ENCODE measurements around the gene FHAD1.
A peak's percentile ranks its signal among the peaks of the same experiment; 100 is the strongest.
"Not testable (repeated sequence)": the region's sequence is repeated elsewhere in the genome, so short reads cannot be mapped to it uniquely, and the experiment has no call there.

FHAD1 gene

DNA sequence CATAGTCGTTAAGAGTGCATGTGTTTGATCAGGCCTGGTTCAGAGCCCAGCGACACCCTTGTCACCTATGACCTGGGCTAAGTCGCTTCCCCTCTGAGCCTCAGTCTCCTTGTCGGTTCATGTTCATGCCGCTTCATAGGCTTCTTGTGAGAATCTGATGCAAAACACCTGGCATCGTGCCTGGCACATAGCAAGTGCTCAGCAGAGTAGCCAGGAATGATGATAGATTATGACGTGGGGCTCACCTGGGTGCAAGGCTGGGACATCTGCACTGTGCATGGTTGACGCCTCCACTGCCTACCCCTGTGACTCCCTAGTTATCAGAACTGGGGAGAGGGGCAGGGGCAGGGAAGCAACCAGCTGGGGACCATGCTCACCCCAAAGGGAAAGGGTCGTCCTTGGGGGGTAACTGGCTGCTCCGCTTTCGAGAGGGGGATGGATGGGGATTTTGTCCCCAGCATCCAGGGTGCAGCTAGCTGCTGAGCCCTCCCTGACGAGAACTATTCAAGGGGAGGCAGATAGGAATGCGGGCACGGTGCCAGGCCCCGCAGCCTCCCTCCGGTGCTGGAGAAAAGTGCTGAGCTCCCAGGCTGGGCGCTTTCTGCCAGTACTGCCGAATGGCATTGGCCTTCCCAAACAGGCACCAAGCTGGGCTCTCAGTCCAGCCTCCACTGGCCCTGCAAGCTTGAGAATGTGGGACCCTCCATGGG, 171.9 kb downstream of the FHAD1 start:
- Histone ChIP-seq H3K9ac (ENCODE audit: low read depth, low read length) (no peak overlapping the region), H3K36me3 (ENCODE audit: insufficient read depth, low read length) (peaks cover 13% of the 10 kb centered on the region), H3K4me3 (ENCODE audit: low read length) (no peak overlapping the region), H3K27me3 (ENCODE audit: control insufficient read depth, insufficient read depth, low read length) (no peaks in the 10 kb centered on the region), H3K4me1 (ENCODE audit: control insufficient read depth, insufficient read depth, low read length) (peaks cover 35% of the 10 kb centered on the region), H3K4me2 (ENCODE audit: low read length) (no peak overlapping the region), H3K9me3 (replicated peaks; ENCODE audit: low read length) (no peaks in the 10 kb centered on the region)

DNA sequence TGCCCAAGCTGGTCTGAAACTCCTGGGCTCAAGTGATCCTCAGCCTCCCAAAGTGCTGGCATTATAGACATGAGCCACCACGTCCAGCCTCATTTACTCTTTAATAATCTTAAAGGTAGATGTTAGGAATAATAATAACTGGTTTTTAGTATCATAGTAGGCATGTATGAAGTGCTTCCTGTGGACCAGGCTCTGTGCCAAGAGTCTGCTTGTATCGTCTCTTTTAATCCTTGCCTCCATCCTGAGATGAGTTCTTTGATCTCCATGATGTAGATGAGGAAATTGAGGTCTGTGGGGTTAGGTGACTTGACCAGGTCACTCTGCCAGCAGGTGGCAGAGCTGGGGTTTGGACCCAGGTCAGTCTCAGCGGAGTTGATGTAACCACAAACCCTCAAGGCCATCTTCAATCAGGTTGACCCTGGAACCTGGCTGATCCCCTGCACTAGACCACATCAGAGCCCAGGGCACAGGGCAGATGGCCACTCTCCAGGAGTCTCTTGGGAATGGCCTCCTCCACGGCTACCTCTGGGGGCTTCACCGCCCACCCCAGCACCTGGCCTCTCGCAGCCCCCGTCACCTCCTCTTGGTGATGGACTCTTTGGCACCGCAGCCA, 173.9 kb downstream of the FHAD1 start:
- no peak overlapping the region for H3K4me3 ChIP-seq (ENCODE audit: low read length)
- no peak overlapping the region for H3K9ac ChIP-seq (ENCODE audit: low read depth, low read length)

DNA sequence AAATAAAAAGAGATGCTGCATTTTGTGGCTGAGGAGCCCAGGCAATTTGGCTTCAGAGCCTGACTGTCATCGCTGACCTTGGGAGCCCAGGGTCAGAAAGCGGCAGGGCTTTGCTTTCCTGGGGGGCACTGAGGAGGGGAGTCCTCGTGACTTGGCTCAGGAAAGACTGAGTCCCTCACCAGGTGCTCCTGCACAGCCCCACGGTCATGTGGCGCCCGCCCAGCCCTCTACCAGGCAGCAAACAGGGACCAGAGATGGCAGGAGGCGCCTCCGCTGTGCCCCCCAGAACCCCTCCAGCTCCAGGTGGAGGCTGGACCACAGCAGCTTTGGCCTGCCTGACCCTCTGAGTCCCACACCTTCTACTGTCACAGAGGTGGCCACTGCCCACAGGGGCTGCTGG, 175.8 kb downstream of the FHAD1 start:
- no peaks in the 10 kb centered on the region for H3K9me3 ChIP-seq (replicated peaks; ENCODE audit: low read length)
- no peak overlapping the region for H3K4me3 ChIP-seq (ENCODE audit: low read length)
- H3K27me3 ChIP-seq (ENCODE audit: control insufficient read depth, insufficient read depth, low read length), result no peaks in the 10 kb centered on the region
- H3K9ac ChIP-seq (ENCODE audit: low read depth, low read length), result no peak overlapping the region
- peaks cover 17% of the 10 kb centered on the region for H3K36me3 ChIP-seq (ENCODE audit: insufficient read depth, low read length)
- H3K4me2 ChIP-seq (ENCODE audit: low read length), result no peak overlapping the region
- H3K4me1 ChIP-seq (ENCODE audit: control insufficient read depth, insufficient read depth, low read length), result peaks cover 35% of the 10 kb centered on the region

More for the DNA sequence above, 173.9 kb downstream of the FHAD1 start:
- H3K9me3 ChIP-seq (replicated peaks; ENCODE audit: low read length), result no peaks in the 10 kb centered on the region
- H3K4me2 ChIP-seq (ENCODE audit: low read length), result no peak overlapping the region
- H3K36me3 ChIP-seq (ENCODE audit: insufficient read depth, low read length), result peaks cover 12% of the 10 kb centered on the region
- no peaks in the 10 kb centered on the region for H3K27me3 ChIP-seq (ENCODE audit: control insufficient read depth, insufficient read depth, low read length)
- peaks cover 39% of the 10 kb centered on the region for H3K4me1 ChIP-seq (ENCODE audit: control insufficient read depth, insufficient read depth, low read length)

DNA sequence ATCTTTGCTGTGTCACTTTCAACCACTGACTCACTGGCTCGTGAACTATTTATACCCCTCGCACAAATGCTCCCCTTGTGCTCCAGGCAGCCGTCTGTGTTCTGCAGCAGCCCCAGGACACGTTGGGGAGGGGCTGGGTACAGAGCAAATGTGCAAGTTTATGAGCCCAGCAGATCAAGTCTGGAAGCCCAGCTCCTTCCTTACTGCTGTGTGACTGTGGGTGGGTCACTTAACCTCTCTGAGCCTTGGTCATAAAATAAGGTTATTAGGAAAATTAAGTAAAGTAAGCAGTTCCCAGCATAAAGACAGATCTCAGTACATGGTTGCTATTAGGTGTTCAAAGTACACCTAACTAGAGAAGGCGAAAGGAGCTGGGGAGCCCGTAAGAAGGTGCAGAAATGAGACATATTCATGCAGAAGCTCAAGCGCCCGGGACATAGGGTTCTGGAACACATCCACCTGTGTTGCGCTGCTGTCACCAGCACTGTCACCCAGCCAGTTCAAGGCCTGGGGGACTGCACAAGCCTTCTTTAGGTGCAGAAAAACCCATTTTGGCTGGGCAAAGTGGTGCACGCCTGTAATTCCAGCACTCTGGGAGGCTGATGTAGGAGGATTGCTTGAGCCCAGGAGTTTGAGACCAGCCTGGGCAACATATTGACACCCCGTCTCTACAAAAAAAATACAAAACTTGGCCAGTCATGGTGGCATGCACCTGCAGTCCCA, 176.5 kb downstream of the FHAD1 start:
- no peak overlapping the region for H3K4me3 ChIP-seq (ENCODE audit: low read length)
- H3K9ac ChIP-seq (ENCODE audit: low read depth, low read length), result no peak overlapping the region
- peaks cover 33% of the 10 kb centered on the region for H3K4me1 ChIP-seq (ENCODE audit: control insufficient read depth, insufficient read depth, low read length)
- H3K27me3 ChIP-seq (ENCODE audit: control insufficient read depth, insufficient read depth, low read length), result no peaks in the 10 kb centered on the region
- no peak overlapping the region for H3K4me2 ChIP-seq (ENCODE audit: low read length)
- no peaks in the 10 kb centered on the region for H3K9me3 ChIP-seq (replicated peaks; ENCODE audit: low read length)
- H3K36me3 ChIP-seq (ENCODE audit: insufficient read depth, low read length), result peaks cover 17% of the 10 kb centered on the region

DNA sequence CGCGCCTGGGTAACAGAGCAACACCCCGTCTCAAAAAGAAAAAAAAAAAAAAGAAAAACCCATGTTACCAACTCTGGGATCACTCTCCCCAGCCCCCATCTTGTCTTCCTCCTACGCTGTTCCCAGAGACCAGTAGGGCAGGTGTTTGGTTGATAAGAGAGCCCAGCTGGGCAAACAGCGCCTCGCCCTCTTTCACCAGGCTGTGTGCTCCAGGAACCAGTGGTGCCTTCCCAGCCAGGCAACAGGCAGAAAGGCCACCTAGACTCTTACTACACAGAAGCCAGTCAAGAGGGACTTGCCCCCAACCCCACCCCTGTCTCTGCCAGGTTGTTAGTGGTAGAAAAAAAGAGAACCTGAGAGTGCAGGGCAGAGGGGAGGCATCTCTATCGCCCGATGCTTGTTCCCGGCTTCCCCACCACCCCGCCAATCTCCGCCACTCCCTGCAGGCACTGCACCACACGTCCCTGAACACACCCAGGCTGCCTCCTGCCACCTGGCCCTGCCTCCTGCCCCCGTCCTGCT, 177.2 kb downstream of the FHAD1 start:
- no peaks in the 10 kb centered on the region for H3K9me3 ChIP-seq (replicated peaks; ENCODE audit: low read length)
- H3K4me3 ChIP-seq (ENCODE audit: low read length), result no peak overlapping the region
- H3K4me2 ChIP-seq (ENCODE audit: low read length), result no peak overlapping the region
- H3K36me3 ChIP-seq (ENCODE audit: insufficient read depth, low read length), result peaks cover 17% of the 10 kb centered on the region
- H3K4me1 ChIP-seq (ENCODE audit: control insufficient read depth, insufficient read depth, low read length), result peaks cover 26% of the 10 kb centered on the region
- no peaks in the 10 kb centered on the region for H3K27me3 ChIP-seq (ENCODE audit: control insufficient read depth, insufficient read depth, low read length)
- H3K9ac ChIP-seq (ENCODE audit: low read depth, low read length), result no peak overlapping the region

DNA sequence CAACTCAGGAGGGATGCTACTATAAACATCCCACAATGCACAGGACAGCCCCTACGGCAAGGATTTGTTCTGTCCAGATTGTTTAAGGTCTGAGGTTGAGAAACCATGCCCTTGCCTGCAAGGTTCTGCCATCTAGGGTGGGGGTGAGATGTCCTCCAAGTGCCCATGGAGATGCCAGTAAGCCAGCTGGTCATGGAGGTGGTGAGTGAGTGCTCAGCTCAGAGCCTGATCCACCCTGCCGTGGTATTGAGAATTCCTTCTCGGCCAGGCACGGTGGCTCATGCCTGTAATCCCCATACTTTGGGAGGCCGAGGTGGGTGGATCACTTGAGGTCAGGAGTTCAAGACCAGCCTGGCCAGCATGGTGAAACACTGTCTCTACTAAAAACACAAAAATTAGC, 178.0 kb downstream of the FHAD1 start:
- H3K4me2 ChIP-seq (ENCODE audit: low read length), result no peak overlapping the region
- no peaks in the 10 kb centered on the region for H3K9me3 ChIP-seq (replicated peaks; ENCODE audit: low read length)
- peaks cover 17% of the 10 kb centered on the region for H3K36me3 ChIP-seq (ENCODE audit: insufficient read depth, low read length)
- no peak overlapping the region for H3K4me3 ChIP-seq (ENCODE audit: low read length)
- H3K4me1 ChIP-seq (ENCODE audit: control insufficient read depth, insufficient read depth, low read length), result peaks cover 29% of the 10 kb centered on the region
- H3K9ac ChIP-seq (ENCODE audit: low read depth, low read length), result no peak overlapping the region
- no peaks in the 10 kb centered on the region for H3K27me3 ChIP-seq (ENCODE audit: control insufficient read depth, insufficient read depth, low read length)

DNA sequence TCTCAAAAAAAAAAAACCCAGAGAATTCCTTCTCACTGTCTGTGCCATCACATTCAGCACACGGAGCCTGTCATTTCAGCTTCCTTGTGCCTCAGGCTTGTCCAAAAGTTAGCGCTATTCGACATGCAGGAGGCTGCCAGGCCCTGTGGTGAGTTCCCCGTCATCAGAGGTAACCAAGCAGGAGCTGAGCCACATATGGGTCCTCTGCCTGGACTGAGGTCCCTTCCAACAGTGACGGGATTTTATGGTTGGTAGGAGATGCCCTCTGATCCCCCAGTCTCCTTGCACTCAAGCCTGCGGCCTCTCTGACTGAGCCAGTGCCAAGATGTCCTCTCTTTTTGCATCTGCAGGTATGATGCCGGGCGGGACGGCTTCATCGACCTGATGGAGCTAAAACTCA, 178.5 kb downstream of the FHAD1 start:
- Histone ChIP-seq H3K4me1 (ENCODE audit: control insufficient read depth, insufficient read depth, low read length) (peaks cover 29% of the 10 kb centered on the region), H3K9me3 (replicated peaks; ENCODE audit: low read length) (no peaks in the 10 kb centered on the region), H3K4me2 (ENCODE audit: low read length) (no peak overlapping the region), H3K27me3 (ENCODE audit: control insufficient read depth, insufficient read depth, low read length) (no peaks in the 10 kb centered on the region), H3K4me3 (ENCODE audit: low read length) (no peak overlapping the region), H3K36me3 (ENCODE audit: insufficient read depth, low read length) (peaks cover 19% of the 10 kb centered on the region), H3K9ac (ENCODE audit: low read depth, low read length) (no peak overlapping the region)

DNA sequence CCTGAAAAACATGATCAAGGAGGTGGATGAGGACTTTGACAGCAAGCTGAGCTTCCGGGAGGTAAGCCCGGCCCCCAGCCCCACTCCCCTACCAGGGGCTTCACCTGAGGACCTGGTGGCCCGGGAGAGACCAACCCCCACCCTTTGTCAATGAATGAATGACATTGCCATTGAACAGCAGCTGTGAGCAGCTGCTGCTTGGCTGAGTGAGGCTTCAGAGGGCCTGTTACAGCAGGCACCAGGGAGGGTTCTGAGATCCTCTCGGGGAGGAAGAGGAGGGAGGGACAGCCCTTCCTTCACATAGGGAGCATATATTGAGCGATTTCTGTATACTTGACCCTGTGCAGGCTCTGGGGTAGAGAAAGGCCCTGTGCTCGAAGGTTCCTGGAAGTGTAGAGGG, 178.9 kb downstream of the FHAD1 start:
- Histone ChIP-seq H3K9ac (ENCODE audit: low read depth, low read length) (no peak overlapping the region), H3K4me3 (ENCODE audit: low read length) (no peak overlapping the region), H3K27me3 (ENCODE audit: control insufficient read depth, insufficient read depth, low read length) (no peaks in the 10 kb centered on the region), H3K4me1 (ENCODE audit: control insufficient read depth, insufficient read depth, low read length) (peaks cover 29% of the 10 kb centered on the region), H3K9me3 (replicated peaks; ENCODE audit: low read length) (no peaks in the 10 kb centered on the region), H3K4me2 (ENCODE audit: low read length) (no peak overlapping the region), H3K36me3 (ENCODE audit: insufficient read depth, low read length) (peaks cover 22% of the 10 kb centered on the region)

DNA sequence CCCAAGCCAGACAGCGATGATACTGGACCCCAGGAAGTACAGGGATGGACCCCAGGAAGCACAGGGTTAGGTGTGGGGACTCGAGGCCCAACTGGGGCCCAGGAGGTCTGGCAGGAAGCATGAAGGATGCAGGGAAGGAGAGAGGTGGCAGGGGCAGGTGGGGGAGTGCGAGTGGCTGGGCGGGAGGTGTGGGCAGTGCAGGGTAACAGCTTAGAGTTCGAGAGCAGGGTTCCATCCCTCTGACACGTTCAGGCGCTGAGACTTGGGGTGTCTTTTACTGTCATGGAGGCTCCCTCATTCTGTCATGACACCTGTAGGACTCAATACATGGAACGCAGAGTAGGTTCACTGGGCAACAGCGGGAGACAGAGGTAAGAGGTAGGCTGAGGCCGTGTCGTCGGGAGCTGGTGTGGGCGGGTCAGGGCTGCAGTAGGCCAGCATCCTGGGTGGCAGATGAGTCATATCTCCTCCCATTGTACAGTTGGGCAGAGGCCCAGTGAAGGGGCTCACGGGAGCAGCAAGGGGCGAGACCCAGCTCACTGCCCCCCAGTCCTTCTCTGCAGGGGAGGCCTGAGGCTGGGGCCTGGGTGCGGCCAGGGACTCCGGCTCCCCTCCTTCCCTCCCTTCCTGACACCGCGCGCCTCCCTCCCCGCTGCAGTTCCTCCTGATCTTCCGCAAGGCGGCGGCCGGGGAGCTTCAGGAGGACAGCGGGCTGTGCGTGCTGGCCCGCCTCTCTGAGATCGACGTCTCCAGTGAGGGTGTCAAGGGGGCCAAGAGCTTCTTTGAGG, 179.7 kb downstream of the FHAD1 start:
- H3K36me3 ChIP-seq (ENCODE audit: insufficient read depth, low read length), result peaks cover 23% of the 10 kb centered on the region
- H3K4me3 ChIP-seq (ENCODE audit: low read length), result no peak overlapping the region
- H3K9ac ChIP-seq (ENCODE audit: low read depth, low read length), result no peak overlapping the region
- H3K27me3 ChIP-seq (ENCODE audit: control insufficient read depth, insufficient read depth, low read length), result no peaks in the 10 kb centered on the region
- peaks cover 29% of the 10 kb centered on the region for H3K4me1 ChIP-seq (ENCODE audit: control insufficient read depth, insufficient read depth, low read length)
- peak overlapping the region; percentile 36 for H3K4me2 ChIP-seq (ENCODE audit: low read length)
- no peaks in the 10 kb centered on the region for H3K9me3 ChIP-seq (replicated peaks; ENCODE audit: low read length)

DNA sequence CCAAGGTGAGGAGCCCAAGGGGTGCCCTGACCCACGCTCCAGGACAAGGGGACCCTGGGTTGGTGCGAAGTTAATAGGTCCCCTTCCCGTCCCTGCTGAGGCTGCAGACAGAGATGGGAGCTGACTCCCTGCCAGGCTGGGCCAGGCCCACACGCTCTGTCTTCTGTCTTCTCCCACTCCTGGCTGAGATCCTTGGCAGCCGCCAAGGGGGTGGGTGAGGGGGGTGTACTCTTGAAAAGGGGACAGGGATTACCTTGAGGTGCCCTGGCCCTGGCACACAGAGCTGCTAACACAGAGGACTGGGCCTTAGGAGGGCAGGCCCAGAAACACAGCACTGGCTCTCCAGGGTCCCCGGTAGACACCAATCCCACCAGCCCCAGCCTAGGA, 180.2 kb downstream of the FHAD1 start:
- peaks cover 29% of the 10 kb centered on the region for H3K4me1 ChIP-seq (ENCODE audit: control insufficient read depth, insufficient read depth, low read length)
- H3K36me3 ChIP-seq (ENCODE audit: insufficient read depth, low read length), result peaks cover 23% of the 10 kb centered on the region
- no peaks in the 10 kb centered on the region for H3K27me3 ChIP-seq (ENCODE audit: control insufficient read depth, insufficient read depth, low read length)
- no peaks in the 10 kb centered on the region for H3K9me3 ChIP-seq (replicated peaks; ENCODE audit: low read length)
- H3K4me2 ChIP-seq (ENCODE audit: low read length), result peak overlapping the region; percentile 36
- no peak overlapping the region for H3K9ac ChIP-seq (ENCODE audit: low read depth, low read length)
- H3K4me3 ChIP-seq (ENCODE audit: low read length), result no peak overlapping the region

DNA sequence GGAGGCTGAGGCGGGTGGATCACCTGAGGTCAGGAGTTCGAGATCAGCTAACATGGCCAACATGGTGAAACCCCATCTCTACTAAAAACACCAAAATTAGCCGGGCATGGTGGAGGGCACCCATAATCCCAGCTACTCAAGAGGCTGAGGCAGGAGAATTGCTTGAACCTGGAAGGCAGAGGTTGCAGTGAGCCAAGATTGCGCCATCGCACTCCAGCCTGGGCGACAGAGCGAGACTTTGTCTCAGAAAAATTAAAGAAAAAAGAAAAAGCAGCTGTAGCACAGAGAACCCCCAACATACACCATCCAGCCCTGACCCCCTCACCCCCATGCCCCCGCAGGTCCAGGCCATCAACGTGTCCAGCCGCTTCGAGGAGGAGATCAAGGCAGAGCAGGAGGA, 181.2 kb downstream of the FHAD1 start:
- not testable (repeated sequence) for H3K27me3 ChIP-seq (ENCODE audit: control insufficient read depth, insufficient read depth, low read length); H3K4me3 ChIP-seq (ENCODE audit: low read length); H3K9me3 ChIP-seq (replicated peaks; ENCODE audit: low read length); H3K9ac ChIP-seq (ENCODE audit: low read depth, low read length); H3K4me2 ChIP-seq (ENCODE audit: low read length)
- H3K36me3 ChIP-seq (ENCODE audit: insufficient read depth, low read length), result peaks cover 23% of the 10 kb centered on the region
- H3K4me1 ChIP-seq (ENCODE audit: control insufficient read depth, insufficient read depth, low read length), result peaks cover 38% of the 10 kb centered on the region

Data from skeletal muscle satellite cell (primary cell).